Ovary (tissue), 9 donors: Measurements from ENCODE around the gene BRWD1. TPM values are rescaled to one million over a fixed set of nuclear protein-coding genes. Genes with fewer than 3 reads are reported as not detected.

Experiments
- DNase-seq, 5 donors: peaks; one replicate each; pipeline ENCODE4 v3.0.0-alpha.2; 2019 to 2020
- H3K27ac ChIP-seq, 2 donors: fragments of 200-600 bp; one replicate each; pipeline versions ENCODE4 v1.5.1 to v1.8.0; 2019 to 2022
- H3K27me3 ChIP-seq: fragments of 200-600 bp; one replicate; pipeline ENCODE4 v1.8.0; 2022
- H3K36me3 ChIP-seq: fragments of 200-600 bp; sonication (generic); one replicate; pipeline ENCODE4 v1.5.1; 2019
- H3K4me1 ChIP-seq: one replicate; pipeline ENCODE4 v1.8.1; 2013; ENCODE audit warnings: mild to moderate bottlenecking, moderate library complexity; ENCODE audit not compliant: insufficient read depth
- H3K4me3 ChIP-seq: fragments of 200-600 bp; sonication (generic); one replicate; pipeline ENCODE4 v1.5.1; 2017
- H3K9me3 ChIP-seq, 2 donors: fragments of 200-600 bp in 1 of 2; sonication (generic) in 1 of 2; one replicate each; pipeline versions ENCODE4 v1.5.1 to v1.8.1; 2013 to 2019; ENCODE audit warnings: mild to moderate bottlenecking in 1 of 2, moderate library complexity in 1 of 2
- CTCF ChIP-seq, 3 donors: fragments of 450-650 bp in 2 of 3; fragments of 200-600 bp in 1 of 3; IDR thresholded peaks; one replicate each; pipeline versions ENCODE4 v1.5.1 to v1.8.0; 2016 to 2022; ENCODE audit warnings: antibody characterized with exemption in 3 of 3, mild to moderate bottlenecking in 1 of 3
- EP300 ChIP-seq: sonication (generic); formaldehyde crosslinking; IDR thresholded peaks from one replicate; pipeline ENCODE4 v1.6.1; 2017; ENCODE audit warnings: antibody characterized with exemption
- POLR2A ChIP-seq: fragments of 450-650 bp; IDR thresholded peaks from one replicate; pipeline ENCODE4 v1.6.1; 2017; ENCODE audit warnings: antibody characterized with exemption, mild to moderate bottlenecking, moderate library complexity
- WGBS, 3 donors: extraction: QIAGEN DNeasy Blood & Tissue Kit in 1 of 3; methylation state at CpG; one replicate each; pipeline versions ENCODE4 v1.1.5 to v1.1.7; 2013 to 2017; 5-methylcytosine and 5-hydroxymethylcytosine counted together
- intact Hi-C, 4 donors: fragments of 100-400 bp; cut with DNase I; formaldehyde crosslinking; loops; one replicate each; pipeline versions ENCODE4 v1.11.0 to v1.15.1; 2022 to 2023
- polyA plus RNA-seq, 2 donors: library from polyadenylated mRNA; stranded (reverse); fragments of 200-250 nt in 1 of 2; fragments of 350-450 nt in 1 of 2; fragmentation: Illumina TruSeq in 1 of 2; extraction: RNeasy Lipid Tissue Mini Kit (QIAGEN cat#74804) in 1 of 2; gene quantifications; one replicate each; pipeline ENCODE4 v1.2.3, GENCODE V29; 2013 to 2014
- total RNA-seq, 7 donors: library from RNA; depleted of rRNA in 2 of 7; stranded (reverse); fragments of >200 nt in 2 of 7; fragmentation: NEBNext Ultra II Directional in 3 of 7; extraction: Animal tissue kit (Norgen Biotek cat#: 25700) in 3 of 7; gene quantifications; one replicate each; pipeline versions ENCODE4 v1.1.0 to v1.2.4, GENCODE V29; 2016 to 2023
- donor health status: DM: no; HTN: no; CAD: no; lungs with moderate emphysema.
- donor health status: DM: no; HTN: no; CAD: no.
- donor health status: Bipolar disorder and iron deficiency.
- donor health status: DM: yes; HTN: yes; CAD: no.
- donor health status: DM: no; HTN: no; CAD: no.
- donor health status: DM: yes; HTN: yes; CAD: no.

Gene BRWD1
- total and polyA plus RNA-seq, 9 donors, result 15.7 to 73.0 (median 49.6) TPM

GRCh38 chr21:39326607-39327307 lies 13.3 kb upstream of the BRWD1 start:
- Histone ChIP-seq H3K9me3 (no peaks in the 10 kb centered on the region), H3K4me1 (no peaks in the 10 kb centered on the region), H3K36me3 (no peaks in the 10 kb centered on the region), H3K27ac (no peak overlapping the region), H3K4me3 (no peak overlapping the region), H3K27me3 (no peaks in the 10 kb centered on the region)
- intact Hi-C loops, result no loop called here
- no peak for DNase-seq
- WGBS, 3 donors, result 82 to 87% (median 85%) methylated on average over 7 of the region's 7 CpGs
- TF ChIP-seq EP300 (no peak), CTCF (IDR thresholded peaks at IDR 0.05) (no peak), POLR2A (no peak)

- intact Hi-C loops, result no loop called here
- 91 to 94% (median 93%) methylated on average over 4 of the region's 4 CpGs for WGBS, 3 donors
- DNase-seq, result no peak
Observed at GRCh38 chr21:39325458-39325857, 12.0 kb upstream of the BRWD1 start.

GRCh38 chr21:39321424-39321823 lies 8.0 kb upstream of the BRWD1 start:
- Histone ChIP-seq H3K36me3 (no peaks in the 10 kb centered on the region), H3K4me1 (no peaks in the 10 kb centered on the region)
- intact Hi-C loops, result no loop called here

More at GRCh38 chr21:39325458-39325857, 12.0 kb upstream of the BRWD1 start:
- no peak for TF ChIP-seq POLR2A
- no peak for TF ChIP-seq CTCF (IDR thresholded peaks at IDR 0.05)
- TF ChIP-seq EP300, result no peak
- Histone ChIP-seq H3K4me3 (no peak overlapping the region), H3K27ac (no peak overlapping the region), H3K36me3 (no peaks in the 10 kb centered on the region), H3K4me1 (no peaks in the 10 kb centered on the region), H3K27me3 (no peaks in the 10 kb centered on the region), H3K9me3 (no peaks in the 10 kb centered on the region)

GRCh38 chr21:39319814-39320332 lies 6.4 kb upstream of the BRWD1 start:
- TF ChIP-seq EP300 (no peak), CTCF (IDR thresholded peaks at IDR 0.05) (no peak), POLR2A (no peak)
- Histone ChIP-seq H3K4me1 (no peaks in the 10 kb centered on the region), H3K27ac (no peak overlapping the region), H3K4me3 (no peak overlapping the region), H3K36me3 (no peaks in the 10 kb centered on the region), H3K9me3 (no peaks in the 10 kb centered on the region), H3K27me3 (no peaks in the 10 kb centered on the region)
- intact Hi-C loops, result loop anchor here in 2 of 4 donors (10.0 kb wide), 2 partner anchors 75 to 135 kb away; partner anchors contain the start of gene PSMG1 (in 1 of the 2)
- DNase-seq, result no peak
- 80 to 88% (median 85%) methylated on average over 3 of the region's 3 CpGs for WGBS, 3 donors

More at GRCh38 chr21:39321424-39321823, 8.0 kb upstream of the BRWD1 start:
- Histone ChIP-seq H3K4me3 (no peak overlapping the region), H3K27ac (no peak overlapping the region), H3K9me3 (no peaks in the 10 kb centered on the region), H3K27me3 (no peaks in the 10 kb centered on the region)
- no peak for DNase-seq
- 75 to 85% (median 84%) methylated on average over 6 of the region's 6 CpGs for WGBS, 3 donors
- TF ChIP-seq POLR2A (no peak), CTCF (IDR thresholded peaks at IDR 0.05) (no peak), EP300 (no peak)
